ENCODE measurements around the gene CLEC4D. TPM values are rescaled to one million over a fixed set of nuclear protein-coding genes. Genes with fewer than 3 reads are reported as not detected.

CLEC4D gene
- total RNA-seq, 1 experiment from 2014 or later: not detected

Other genes with a start within 250 kb of the CLEC4D start
- gene CLEC6A, start 57.5 kb upstream of the CLEC4D start, total RNA-seq (2021; ENCODE audit: unreplicated experiment): not detected
- not detected for gene CLEC4E, start 27.4 kb downstream of the CLEC4D start, total RNA-seq (2021; ENCODE audit: unreplicated experiment)
- gene AICDA, start 99.4 kb downstream of the CLEC4D start, total RNA-seq (2021; ENCODE audit: unreplicated experiment): not detected
- not detected for gene MFAP5, start 149.3 kb downstream of the CLEC4D start, total RNA-seq (2021; ENCODE audit: unreplicated experiment)
- 17.1 TPM for gene RIMKLB, start 184.5 kb downstream of the CLEC4D start, total RNA-seq (2021; ENCODE audit: unreplicated experiment)

All from Panc1 (cell line).